Measurements from ENCODE around the gene VWA8.

DNA sequence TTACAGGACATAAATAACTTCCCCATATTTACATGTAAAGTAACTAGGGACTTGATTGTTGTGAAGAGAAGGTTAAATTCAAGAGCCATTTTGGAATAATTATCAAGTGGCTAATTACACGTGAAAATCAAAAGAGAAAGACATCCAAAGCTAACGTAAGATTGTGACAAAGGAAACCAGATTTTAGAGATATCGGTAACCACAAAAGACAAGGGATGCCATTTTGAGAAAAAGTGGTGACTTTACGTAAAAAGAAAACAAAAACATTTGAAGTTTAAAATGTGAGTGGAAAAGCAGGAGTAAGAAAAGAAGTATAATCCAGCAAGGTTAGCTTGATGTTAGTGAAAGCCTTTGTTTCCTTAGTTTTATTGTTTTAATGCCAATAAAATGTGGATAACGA lies 10.9 kb upstream of the VWA8 start:
- no peak for TF ChIP-seq ZFX (IDR thresholded peaks at IDR 0.05)
- TF ChIP-seq, protein P1, sequence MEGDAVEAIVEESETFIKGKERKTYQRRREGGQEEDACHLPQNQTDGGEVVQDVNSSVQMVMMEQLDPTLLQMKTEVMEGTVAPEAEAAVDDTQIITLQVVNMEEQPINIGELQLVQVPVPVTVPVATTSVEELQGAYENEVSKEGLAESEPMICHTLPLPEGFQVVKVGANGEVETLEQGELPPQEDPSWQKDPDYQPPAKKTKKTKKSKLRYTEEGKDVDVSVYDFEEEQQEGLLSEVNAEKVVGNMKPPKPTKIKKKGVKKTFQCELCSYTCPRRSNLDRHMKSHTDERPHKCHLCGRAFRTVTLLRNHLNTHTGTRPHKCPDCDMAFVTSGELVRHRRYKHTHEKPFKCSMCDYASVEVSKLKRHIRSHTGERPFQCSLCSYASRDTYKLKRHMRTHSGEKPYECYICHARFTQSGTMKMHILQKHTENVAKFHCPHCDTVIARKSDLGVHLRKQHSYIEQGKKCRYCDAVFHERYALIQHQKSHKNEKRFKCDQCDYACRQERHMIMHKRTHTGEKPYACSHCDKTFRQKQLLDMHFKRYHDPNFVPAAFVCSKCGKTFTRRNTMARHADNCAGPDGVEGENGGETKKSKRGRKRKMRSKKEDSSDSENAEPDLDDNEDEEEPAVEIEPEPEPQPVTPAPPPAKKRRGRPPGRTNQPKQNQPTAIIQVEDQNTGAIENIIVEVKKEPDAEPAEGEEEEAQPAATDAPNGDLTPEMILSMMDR (conservative IDR thresholded peaks at IDR 0.05), result no peak

All from C4-2B (cell line).